ENCODE results near the gene FMO4. TPM values are rescaled to one million over a fixed set of nuclear protein-coding genes. Genes with fewer than 3 reads are reported as not detected.

FMO4 gene
- 1.0 and 3.4 TPM in 2 replicates for total RNA-seq (2014; rRNA removed; shearing (Covaris generic))
- polyA plus RNA-seq (2016; fragmentation: Nextera tagmentation; extraction: Ambion mirVana) = 2.4 and 3.1 TPM in 2 replicates
- long read RNA-seq, partial matches to known transcripts = 2 of 2 reads
- long read RNA-seq, other reads (novel, unspliced or antisense) = 0 of 2 reads

DNA sequence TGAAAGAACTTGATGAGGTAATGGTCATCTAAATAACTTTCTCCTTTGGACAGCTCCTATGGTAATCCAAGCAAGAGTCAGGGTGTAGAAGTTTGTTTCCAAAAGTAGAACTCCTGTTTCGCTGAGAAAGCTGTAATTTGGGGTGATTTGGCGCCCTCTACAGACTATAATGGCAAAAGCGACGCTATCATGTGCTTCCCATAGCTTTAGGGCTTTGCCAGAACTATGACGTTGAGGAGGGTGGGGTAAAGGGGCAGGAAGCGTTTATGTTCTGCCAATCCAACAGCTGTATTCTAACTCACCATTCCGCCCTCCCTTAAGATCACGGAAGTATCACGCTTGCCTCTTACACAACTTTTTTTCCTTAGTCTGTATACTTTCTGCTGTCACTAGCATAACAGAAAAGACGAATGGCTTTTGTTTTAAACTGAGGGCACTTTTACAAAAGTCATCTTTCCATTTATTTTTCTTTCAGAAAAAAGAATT is at the start of gene FMO4:
Gene FMO4, plus strand, starts transcription at position 349 of the 486 bp plus-strand sequence. CDS start 5,643 bp downstream, outside the sequence.
- peak; percentile 97 for DNase-seq (ENCODE audit: low spot score)
- Histone ChIP-seq H4K20me1 (replicated peaks; ENCODE audit: insufficient read depth) (no peaks in the 10 kb centered on the region), H3K27ac (ENCODE audit: low read depth) (no peak within 1 kb of the TSS), H3F3A (replicated peaks; ENCODE audit: low read depth) (no peaks in the 10 kb centered on the region), H3K36me3 (ENCODE audit: insufficient read depth) (no peaks in the 10 kb centered on the region), H3K9me2 (ENCODE audit: insufficient read depth) (peaks cover 10% of the 10 kb centered on the region), H3K27me3 (ENCODE audit: insufficient read depth) (no peaks in the 10 kb centered on the region), H2AFZ (no peak within 1 kb of the TSS), H3K79me2 (replicated peaks; ENCODE audit: insufficient read depth) (no peaks in the 10 kb centered on the region), H3K4me2 (peak within 1 kb of the TSS; percentile 59), H3K4me3 (peak within 1 kb of the TSS; percentile 32), H3K4me1 (ENCODE audit: insufficient read depth) (peaks cover 8% of the 10 kb centered on the region; the same call in 1 of the 2 replicates)
- TF ChIP-seq STAT1 (IDR thresholded peaks at IDR 0.05; ENCODE audit: unreplicated experiment) = no peak
- TF ChIP-seq ZNF331 (CRISPR knock-in tag; IDR thresholded peaks at IDR 0.05; ENCODE audit: low read depth) = no peak
- TF ChIP-seq REST (IDR thresholded peaks at IDR 0.05; ENCODE audit: unreplicated experiment) = peak; percentile 38
- peak; percentile 89 for TF ChIP-seq CREB1 (CRISPR knock-in tag; IDR thresholded peaks at IDR 0.05; ENCODE audit: low read depth)
- TF ChIP-seq EZH2 (IDR thresholded peaks at IDR 0.05; ENCODE audit: low read depth, unreplicated experiment) = no peak
- no peak for TF ChIP-seq JUNB (IDR thresholded peaks at IDR 0.05; ENCODE audit: unreplicated experiment)
- 0 out of 2 replicates have a peak, but pooled peaks have one; percentile 29 for TF ChIP-seq POLR2AphosphoS5 (IDR thresholded peaks at IDR 0.05; ENCODE audit: low read depth)
- TF ChIP-seq, protein P1, sequence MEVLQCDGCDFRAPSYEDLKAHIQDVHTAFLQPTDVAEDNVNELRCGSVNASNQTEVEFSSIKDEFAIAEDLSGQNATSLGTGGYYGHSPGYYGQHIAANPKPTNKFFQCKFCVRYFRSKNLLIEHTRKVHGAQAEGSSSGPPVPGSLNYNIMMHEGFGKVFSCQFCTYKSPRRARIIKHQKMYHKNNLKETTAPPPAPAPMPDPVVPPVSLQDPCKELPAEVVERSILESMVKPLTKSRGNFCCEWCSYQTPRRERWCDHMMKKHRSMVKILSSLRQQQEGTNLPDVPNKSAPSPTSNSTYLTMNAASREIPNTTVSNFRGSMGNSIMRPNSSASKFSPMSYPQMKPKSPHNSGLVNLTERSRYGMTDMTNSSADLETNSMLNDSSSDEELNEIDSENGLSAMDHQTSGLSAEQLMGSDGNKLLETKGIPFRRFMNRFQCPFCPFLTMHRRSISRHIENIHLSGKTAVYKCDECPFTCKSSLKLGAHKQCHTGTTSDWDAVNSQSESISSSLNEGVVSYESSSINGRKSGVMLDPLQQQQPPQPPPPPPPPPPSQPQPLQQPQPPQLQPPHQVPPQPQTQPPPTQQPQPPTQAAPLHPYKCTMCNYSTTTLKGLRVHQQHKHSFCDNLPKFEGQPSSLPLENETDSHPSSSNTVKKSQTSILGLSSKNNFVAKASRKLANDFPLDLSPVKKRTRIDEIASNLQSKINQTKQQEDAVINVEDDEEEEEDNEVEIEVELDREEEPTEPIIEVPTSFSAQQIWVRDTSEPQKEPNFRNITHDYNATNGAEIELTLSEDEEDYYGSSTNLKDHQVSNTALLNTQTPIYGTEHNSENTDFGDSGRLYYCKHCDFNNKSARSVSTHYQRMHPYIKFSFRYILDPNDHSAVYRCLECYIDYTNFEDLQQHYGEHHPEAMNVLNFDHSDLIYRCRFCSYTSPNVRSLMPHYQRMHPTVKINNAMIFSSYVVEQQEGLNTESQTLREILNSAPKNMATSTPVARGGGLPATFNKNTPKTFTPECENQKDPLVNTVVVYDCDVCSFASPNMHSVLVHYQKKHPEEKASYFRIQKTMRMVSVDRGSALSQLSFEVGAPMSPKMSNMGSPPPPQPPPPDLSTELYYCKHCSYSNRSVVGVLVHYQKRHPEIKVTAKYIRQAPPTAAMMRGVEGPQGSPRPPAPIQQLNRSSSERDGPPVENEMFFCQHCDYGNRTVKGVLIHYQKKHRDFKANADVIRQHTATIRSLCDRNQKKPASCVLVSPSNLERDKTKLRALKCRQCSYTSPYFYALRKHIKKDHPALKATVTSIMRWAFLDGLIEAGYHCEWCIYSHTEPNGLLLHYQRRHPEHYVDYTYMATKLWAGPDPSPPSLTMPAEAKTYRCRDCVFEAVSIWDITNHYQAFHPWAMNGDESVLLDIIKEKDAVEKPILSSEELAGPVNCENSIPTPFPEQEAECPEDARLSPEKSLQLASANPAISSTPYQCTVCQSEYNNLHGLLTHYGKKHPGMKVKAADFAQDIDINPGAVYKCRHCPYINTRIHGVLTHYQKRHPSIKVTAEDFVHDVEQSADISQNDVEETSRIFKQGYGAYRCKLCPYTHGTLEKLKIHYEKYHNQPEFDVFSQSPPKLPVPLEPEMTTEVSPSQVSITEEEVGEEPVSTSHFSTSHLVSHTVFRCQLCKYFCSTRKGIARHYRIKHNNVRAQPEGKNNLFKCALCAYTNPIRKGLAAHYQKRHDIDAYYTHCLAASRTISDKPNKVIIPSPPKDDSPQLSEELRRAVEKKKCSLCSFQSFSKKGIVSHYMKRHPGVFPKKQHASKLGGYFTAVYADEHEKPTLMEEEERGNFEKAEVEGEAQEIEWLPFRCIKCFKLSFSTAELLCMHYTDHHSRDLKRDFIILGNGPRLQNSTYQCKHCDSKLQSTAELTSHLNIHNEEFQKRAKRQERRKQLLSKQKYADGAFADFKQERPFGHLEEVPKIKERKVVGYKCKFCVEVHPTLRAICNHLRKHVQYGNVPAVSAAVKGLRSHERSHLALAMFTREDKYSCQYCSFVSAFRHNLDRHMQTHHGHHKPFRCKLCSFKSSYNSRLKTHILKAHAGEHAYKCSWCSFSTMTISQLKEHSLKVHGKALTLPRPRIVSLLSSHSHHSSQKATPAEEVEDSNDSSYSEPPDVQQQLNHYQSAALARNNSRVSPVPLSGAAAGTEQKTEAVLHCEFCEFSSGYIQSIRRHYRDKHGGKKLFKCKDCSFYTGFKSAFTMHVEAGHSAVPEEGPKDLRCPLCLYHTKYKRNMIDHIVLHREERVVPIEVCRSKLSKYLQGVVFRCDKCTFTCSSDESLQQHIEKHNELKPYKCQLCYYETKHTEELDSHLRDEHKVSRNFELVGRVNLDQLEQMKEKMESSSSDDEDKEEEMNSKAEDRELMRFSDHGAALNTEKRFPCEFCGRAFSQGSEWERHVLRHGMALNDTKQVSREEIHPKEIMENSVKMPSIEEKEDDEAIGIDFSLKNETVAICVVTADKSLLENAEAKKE (CRISPR knock-in tag; IDR thresholded peaks at IDR 0.05) = peak; percentile 64; the same call in 1 of the 2 replicates
- no peak for TF ChIP-seq NANOG (IDR thresholded peaks at IDR 0.05; ENCODE audit: borderline replicate concordance)
- TF ChIP-seq, protein P2, sequence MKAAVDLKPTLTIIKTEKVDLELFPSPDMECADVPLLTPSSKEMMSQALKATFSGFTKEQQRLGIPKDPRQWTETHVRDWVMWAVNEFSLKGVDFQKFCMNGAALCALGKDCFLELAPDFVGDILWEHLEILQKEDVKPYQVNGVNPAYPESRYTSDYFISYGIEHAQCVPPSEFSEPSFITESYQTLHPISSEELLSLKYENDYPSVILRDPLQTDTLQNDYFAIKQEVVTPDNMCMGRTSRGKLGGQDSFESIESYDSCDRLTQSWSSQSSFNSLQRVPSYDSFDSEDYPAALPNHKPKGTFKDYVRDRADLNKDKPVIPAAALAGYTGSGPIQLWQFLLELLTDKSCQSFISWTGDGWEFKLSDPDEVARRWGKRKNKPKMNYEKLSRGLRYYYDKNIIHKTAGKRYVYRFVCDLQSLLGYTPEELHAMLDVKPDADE (IDR thresholded peaks at IDR 0.05) = no peak
- TF ChIP-seq, protein P3, sequence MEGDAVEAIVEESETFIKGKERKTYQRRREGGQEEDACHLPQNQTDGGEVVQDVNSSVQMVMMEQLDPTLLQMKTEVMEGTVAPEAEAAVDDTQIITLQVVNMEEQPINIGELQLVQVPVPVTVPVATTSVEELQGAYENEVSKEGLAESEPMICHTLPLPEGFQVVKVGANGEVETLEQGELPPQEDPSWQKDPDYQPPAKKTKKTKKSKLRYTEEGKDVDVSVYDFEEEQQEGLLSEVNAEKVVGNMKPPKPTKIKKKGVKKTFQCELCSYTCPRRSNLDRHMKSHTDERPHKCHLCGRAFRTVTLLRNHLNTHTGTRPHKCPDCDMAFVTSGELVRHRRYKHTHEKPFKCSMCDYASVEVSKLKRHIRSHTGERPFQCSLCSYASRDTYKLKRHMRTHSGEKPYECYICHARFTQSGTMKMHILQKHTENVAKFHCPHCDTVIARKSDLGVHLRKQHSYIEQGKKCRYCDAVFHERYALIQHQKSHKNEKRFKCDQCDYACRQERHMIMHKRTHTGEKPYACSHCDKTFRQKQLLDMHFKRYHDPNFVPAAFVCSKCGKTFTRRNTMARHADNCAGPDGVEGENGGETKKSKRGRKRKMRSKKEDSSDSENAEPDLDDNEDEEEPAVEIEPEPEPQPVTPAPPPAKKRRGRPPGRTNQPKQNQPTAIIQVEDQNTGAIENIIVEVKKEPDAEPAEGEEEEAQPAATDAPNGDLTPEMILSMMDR (conservative IDR thresholded peaks at IDR 0.05; ENCODE audit: low read depth in 2 of 2) = peak; percentile 89 to 98
- Mint-ChIP-seq H3K4me3 (peak within 1 kb of the TSS; percentile 67), H3K36me3 (ENCODE audit: low read depth) (0 out of 3 replicates have a peak, but pooled peaks cover 4% of the 10 kb centered on the region), H3K27ac (peak within 1 kb of the TSS; percentile 90), H3K9me3 (0 out of 3 replicates have a peak, but pooled peaks cover 2% of the 10 kb centered on the region), H3K4me1 (peaks cover 17% of the 10 kb centered on the region), H3K27me3 (ENCODE audit: insufficient read depth, low read depth, poor library complexity) (no peaks in the 10 kb centered on the region)
- peak; percentile 100 for ATAC-seq

Data from GM23338 (cell line).